Measurements from ENCODE around the gene TXNL4A.

DNA sequence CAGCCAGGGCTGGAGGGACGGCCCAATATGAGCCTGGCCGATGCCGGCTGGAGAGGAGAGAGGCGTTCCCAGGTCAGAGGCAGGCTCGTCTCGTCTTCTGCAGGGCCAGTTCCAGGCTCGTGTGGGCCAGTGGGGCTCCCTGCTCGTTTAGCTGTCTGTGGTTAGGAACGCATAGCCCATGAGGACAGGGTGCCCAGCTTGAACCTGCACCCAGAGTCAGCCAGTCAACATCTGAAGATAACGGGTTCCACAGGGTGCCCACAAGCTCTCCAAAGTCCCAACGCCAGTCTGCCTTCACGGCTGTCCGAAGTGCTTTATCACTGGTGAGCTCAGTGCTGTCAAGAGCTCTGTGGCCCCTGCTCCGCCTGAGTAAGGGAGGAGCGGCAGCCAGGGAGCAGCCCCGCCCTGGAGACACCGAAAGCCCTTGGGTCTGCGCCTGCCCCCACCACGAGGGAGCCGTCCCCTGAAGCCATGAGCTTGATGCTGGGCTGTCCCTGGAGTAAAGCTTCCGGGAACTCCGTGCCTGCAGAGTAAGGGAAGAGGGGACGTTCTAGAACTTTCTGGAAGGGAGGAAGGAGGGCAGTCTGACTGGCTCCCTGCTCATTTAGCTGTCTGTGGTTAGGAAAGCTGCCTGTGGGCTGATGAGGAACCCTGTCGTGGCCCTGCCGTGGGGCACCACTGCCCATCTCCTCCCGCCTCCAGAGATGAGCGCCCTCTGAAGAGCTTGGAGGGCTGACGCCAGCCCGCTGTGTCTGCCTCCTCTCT, 26.7 kb downstream of the TXNL4A start:
- no peak for TF ChIP-seq CTCF (IDR thresholded peaks at IDR 0.05)
- no peak for TF ChIP-seq EZH2 (IDR thresholded peaks at IDR 0.05; ENCODE audit: borderline replicate concordance, insufficient read depth, low read depth, low read length, poor library complexity, severe bottlenecking)

Measured in B cell (primary cell).